GM23338 (cell line): ENCODE results near the gene TGFBI. TPM values are rescaled to one million over a fixed set of nuclear protein-coding genes. Genes with fewer than 3 reads are reported as not detected.

Source experiments
- ATAC-seq: fragments of 200-7000 bp; cut with Tn5 transposase; 3 replicates; pipeline ENCODE4 v1.9.1; 2020
- DNase-seq: peaks from one replicate; pipeline ENCODE4 v3.0.0-alpha.2; 2015; ENCODE audit warnings: low spot score
- H2AFZ ChIP-seq: fragments of 200-600 bp; sonication (generic); 2 replicates; pipeline ENCODE4 v1.8.0; 2016; ENCODE audit warnings: antibody characterized with exemption, mild to moderate bottlenecking, moderate library complexity
- H3F3A ChIP-seq: fragments of 200-600 bp; sonication (generic); replicated peaks from 2 replicates; pipeline ENCODE4 v1.8.0; 2017; ENCODE audit warnings: antibody characterized with exemption, mixed run types, low read depth
- H3K27ac ChIP-seq: fragments of 200-600 bp; sonication (generic); 2 replicates; pipeline ENCODE4 v1.6.1; 2016; ENCODE audit warnings: low read depth
- H3K27me3 ChIP-seq: fragments of 200-600 bp; sonication (generic); 2 replicates; pipeline ENCODE4 v1.8.0; 2016; ENCODE audit warnings: mild to moderate bottlenecking, mixed run types, moderate library complexity; ENCODE audit not compliant: insufficient read depth
- H3K36me3 ChIP-seq: fragments of 200-600 bp; sonication (generic); 2 replicates; pipeline ENCODE4 v1.8.0; 2016; ENCODE audit warnings: mild to moderate bottlenecking; ENCODE audit not compliant: insufficient read depth
- H3K4me1 ChIP-seq: fragments of 200-600 bp; sonication (generic); 2 replicates; pipeline ENCODE4 v1.8.0; 2016; ENCODE audit warnings: mild to moderate bottlenecking, moderate library complexity; ENCODE audit not compliant: insufficient read depth
- H3K4me2 ChIP-seq: fragments of 200-600 bp; sonication (generic); 2 replicates; pipeline ENCODE4 v1.7.1; 2017; ENCODE audit warnings: mixed run types
- H3K4me3 ChIP-seq: fragments of 200-600 bp; sonication (generic); 2 replicates; pipeline ENCODE4 v1.6.1; 2016; ENCODE audit warnings: mixed run types
- H3K79me2 ChIP-seq: fragments of 200-600 bp; sonication (generic); replicated peaks from 2 replicates; pipeline ENCODE4 v1.8.0; 2017; ENCODE audit warnings: mild to moderate bottlenecking; ENCODE audit not compliant: insufficient read depth
- H3K9me2 ChIP-seq: fragments of 200-600 bp; sonication (generic); 2 replicates; pipeline ENCODE4 v1.8.0; 2017; ENCODE audit not compliant: insufficient read depth
- H4K20me1 ChIP-seq: fragments of 200-600 bp; sonication (generic); replicated peaks from 2 replicates; pipeline ENCODE4 v1.8.0; 2017; ENCODE audit warnings: mild to moderate bottlenecking; ENCODE audit not compliant: insufficient read depth
- H3K27ac Mint-ChIP-seq: 2 replicates; pipeline ENCODE4 v1.8.0; 2020; ENCODE audit warnings: inconsistent platforms, mild to moderate bottlenecking, moderate library complexity, mixed read lengths
- H3K27me3 Mint-ChIP-seq: 3 replicates; pipeline ENCODE4 v1.8.0; 2022; ENCODE audit warnings: low read depth, mild to moderate bottlenecking, moderate library complexity, mixed read lengths, inconsistent platforms; ENCODE audit not compliant: insufficient read depth, poor library complexity
- H3K36me3 Mint-ChIP-seq: 3 replicates; pipeline ENCODE4 v1.8.0; 2021; ENCODE audit warnings: low read depth, mild to moderate bottlenecking, inconsistent platforms, moderate library complexity, mixed read lengths
- H3K4me1 Mint-ChIP-seq: 3 replicates; pipeline ENCODE4 v1.8.0; 2020; ENCODE audit warnings: mild to moderate bottlenecking, inconsistent platforms, mixed read lengths
- H3K4me3 Mint-ChIP-seq: 3 replicates; pipeline ENCODE4 v1.8.0; 2021; ENCODE audit warnings: moderate library complexity, mild to moderate bottlenecking, inconsistent platforms, mixed read lengths
- H3K9me3 Mint-ChIP-seq: 3 replicates; pipeline ENCODE4 v1.8.0; 2020; ENCODE audit warnings: moderate library complexity, mild to moderate bottlenecking, inconsistent platforms, mixed read lengths
- EZH2 ChIP-seq: fragments of 200-600 bp; sonication (generic); IDR thresholded peaks from one replicate; pipeline ENCODE4 v1.8.0; 2017; ENCODE audit warnings: antibody characterized with exemption, mild to moderate bottlenecking, low read depth; ENCODE audit not compliant: unreplicated experiment
- EZH2phosphoT487 ChIP-seq: fragments of 200-600 bp; sonication (generic); IDR thresholded peaks from one replicate; pipeline ENCODE4 v1.8.1; 2018; ENCODE audit warnings: antibody characterized with exemption; ENCODE audit not compliant: unreplicated experiment
- JUNB ChIP-seq: IDR thresholded peaks from one replicate; pipeline ENCODE4 v1.6.1; 2016; ENCODE audit warnings: antibody characterized with exemption; ENCODE audit not compliant: unreplicated experiment
- NANOG ChIP-seq: IDR thresholded peaks from 2 replicates; pipeline ENCODE4 v1.6.1; 2016; ENCODE audit warnings: antibody characterized with exemption, borderline replicate concordance
- POLR2AphosphoS5 ChIP-seq: IDR thresholded peaks from 2 replicates; pipeline ENCODE4 v1.6.1; 2016; ENCODE audit warnings: antibody characterized with exemption, low read depth
- REST ChIP-seq: IDR thresholded peaks from one replicate; pipeline ENCODE4 v1.6.1; 2018; ENCODE audit warnings: antibody characterized with exemption; ENCODE audit not compliant: unreplicated experiment
- ZNF114 ChIP-seq: fragments of 250-450 bp; sonication (Bioruptor Pico); IDR thresholded peaks from 2 replicates; pipeline ENCODE4 v1.5.0; 2020; ENCODE audit warnings: mild to moderate bottlenecking, moderate library complexity
- ZNF331 ChIP-seq: fragments of 250-450 bp; sonication (Bioruptor Pico); IDR thresholded peaks from 2 replicates; pipeline ENCODE4 v1.5.0; 2020; ENCODE audit warnings: low read depth, mild to moderate bottlenecking, moderate library complexity
- polyA plus RNA-seq: library from polyadenylated mRNA; unstranded; fragments of >200 nt; fragmentation: Nextera tagmentation; extraction: Ambion mirVana; gene quantifications from 2 replicates; pipeline ENCODE4 v1.2.1, GENCODE V29; 2016
- total RNA-seq: library from RNA; depleted of rRNA; stranded (reverse); fragments of >200 nt; shearing (Covaris generic); gene quantifications from 2 replicates; pipeline ENCODE4 v1.2.3, GENCODE V29; 2014
- TF ChIP-seq, protein P1 (sequence below), 2 experiments: fragments of 200-600 bp in 1 of 2; sonication (generic) in 1 of 2; conservative IDR thresholded peaks; 2 replicates each; pipeline versions ENCODE4 v1.5.1 to v1.6.1; 2016 to 2017; ENCODE audit warnings: antibody characterized with exemption in 2 of 2, low read depth in 2 of 2, mild to moderate bottlenecking in 2 of 2, moderate library complexity in 1 of 2
- TF ChIP-seq, protein P2 (sequence below): IDR thresholded peaks from 2 replicates; pipeline ENCODE4 v1.6.1; 2016; ENCODE audit warnings: antibody characterized with exemption

Gene TGFBI
- total and polyA plus RNA-seq, 2 experiments from 2014 or later: 8.9 to 9.4 TPM

- no peak for TF ChIP-seq REST
Measured at GRCh38 chr5:136033234-136033633, 4.4 kb downstream of the TGFBI start (continued).

DNA sequence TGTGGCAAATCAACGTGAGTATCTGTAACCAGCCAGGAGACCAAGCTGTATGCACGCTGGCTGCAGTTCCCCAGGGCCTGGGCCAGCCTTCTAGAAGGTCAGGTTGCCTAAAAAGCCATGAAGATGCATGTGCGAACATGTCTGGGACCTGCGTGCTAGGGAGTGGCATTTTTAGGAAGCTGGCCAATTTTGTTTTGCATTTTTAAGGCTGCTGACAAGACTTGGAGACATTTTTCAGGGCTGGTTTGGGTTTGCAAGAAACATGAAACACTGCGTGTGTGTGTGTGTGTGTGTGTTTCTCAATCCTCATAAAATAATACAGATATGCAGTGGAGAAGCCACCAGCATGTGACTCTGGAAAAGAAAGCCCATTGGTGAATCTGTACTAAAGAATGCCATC, 5.1 kb downstream of the TGFBI start:
- H3F3A ChIP-seq: no peaks in the 10 kb centered on the region
- no peak for DNase-seq
- H3K9me2 ChIP-seq: no peaks in the 10 kb centered on the region
- Mint-ChIP-seq H3K4me3 (no peak overlapping the region), H3K27ac (no peak overlapping the region), H3K9me3 (peaks cover 6% of the 10 kb centered on the region; the same call in 2 of the 3 replicates), H3K36me3 (peaks cover 7% of the 10 kb centered on the region; the same call in 2 of the 3 replicates), H3K27me3 (peaks cover 24% of the 10 kb centered on the region), H3K4me1 (peaks cover 18% of the 10 kb centered on the region)
- ATAC-seq: no peak
- no peaks in the 10 kb centered on the region for H3K79me2 ChIP-seq
- TF ChIP-seq EZH2phosphoT487: no peak
- TF ChIP-seq ZNF114: no peak
- TF ChIP-seq, protein P1, sequence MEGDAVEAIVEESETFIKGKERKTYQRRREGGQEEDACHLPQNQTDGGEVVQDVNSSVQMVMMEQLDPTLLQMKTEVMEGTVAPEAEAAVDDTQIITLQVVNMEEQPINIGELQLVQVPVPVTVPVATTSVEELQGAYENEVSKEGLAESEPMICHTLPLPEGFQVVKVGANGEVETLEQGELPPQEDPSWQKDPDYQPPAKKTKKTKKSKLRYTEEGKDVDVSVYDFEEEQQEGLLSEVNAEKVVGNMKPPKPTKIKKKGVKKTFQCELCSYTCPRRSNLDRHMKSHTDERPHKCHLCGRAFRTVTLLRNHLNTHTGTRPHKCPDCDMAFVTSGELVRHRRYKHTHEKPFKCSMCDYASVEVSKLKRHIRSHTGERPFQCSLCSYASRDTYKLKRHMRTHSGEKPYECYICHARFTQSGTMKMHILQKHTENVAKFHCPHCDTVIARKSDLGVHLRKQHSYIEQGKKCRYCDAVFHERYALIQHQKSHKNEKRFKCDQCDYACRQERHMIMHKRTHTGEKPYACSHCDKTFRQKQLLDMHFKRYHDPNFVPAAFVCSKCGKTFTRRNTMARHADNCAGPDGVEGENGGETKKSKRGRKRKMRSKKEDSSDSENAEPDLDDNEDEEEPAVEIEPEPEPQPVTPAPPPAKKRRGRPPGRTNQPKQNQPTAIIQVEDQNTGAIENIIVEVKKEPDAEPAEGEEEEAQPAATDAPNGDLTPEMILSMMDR (conservative IDR thresholded peaks at IDR 0.05; ENCODE audit: low read depth in 2 of 2): no peak
- H3K27me3 ChIP-seq: peaks cover 24% of the 10 kb centered on the region
- no peak overlapping the region for H2AFZ ChIP-seq
- no peaks in the 10 kb centered on the region; the same call in 1 of the 2 replicates for H4K20me1 ChIP-seq
- H3K4me2 ChIP-seq: no peak overlapping the region
- peaks cover 2% of the 10 kb centered on the region; the same call in 1 of the 2 replicates for H3K4me1 ChIP-seq
- no peak overlapping the region for H3K27ac ChIP-seq
- no peaks in the 10 kb centered on the region; the same call in 1 of the 2 replicates for H3K36me3 ChIP-seq
- no peak overlapping the region for H3K4me3 ChIP-seq

GRCh38 chr5:136034492-136034891, 5.7 kb downstream of the TGFBI start:
- no peak overlapping the region for H3K4me3 ChIP-seq
- Mint-ChIP-seq H3K36me3 (peaks cover 7% of the 10 kb centered on the region; the same call in 2 of the 3 replicates), H3K27me3 (peaks cover 19% of the 10 kb centered on the region), H3K4me1 (peaks cover 18% of the 10 kb centered on the region), H3K9me3 (peaks cover 6% of the 10 kb centered on the region; the same call in 2 of the 3 replicates), H3K27ac (no peak overlapping the region), H3K4me3 (no peak overlapping the region)
- no peaks in the 10 kb centered on the region; the same call in 1 of the 2 replicates for H4K20me1 ChIP-seq
- no peak overlapping the region for H3K27ac ChIP-seq
- no peak overlapping the region for H3K4me2 ChIP-seq
- no peaks in the 10 kb centered on the region for H3F3A ChIP-seq
- H2AFZ ChIP-seq: no peak overlapping the region
- H3K36me3 ChIP-seq: no peaks in the 10 kb centered on the region; the same call in 1 of the 2 replicates
- H3K9me2 ChIP-seq: no peaks in the 10 kb centered on the region
- no peaks in the 10 kb centered on the region for H3K79me2 ChIP-seq
- peaks cover 2% of the 10 kb centered on the region; the same call in 1 of the 2 replicates for H3K4me1 ChIP-seq
- peaks cover 18% of the 10 kb centered on the region for H3K27me3 ChIP-seq
- DNase-seq (no peak), ATAC-seq (no peak)
- TF ChIP-seq JUNB (no peak), REST (no peak), EZH2 (no peak), ZNF114 (no peak), ZNF331 (CRISPR knock-in tag) (no peak), POLR2AphosphoS5 (no peak), NANOG (no peak)
- TF ChIP-seq, protein P2, sequence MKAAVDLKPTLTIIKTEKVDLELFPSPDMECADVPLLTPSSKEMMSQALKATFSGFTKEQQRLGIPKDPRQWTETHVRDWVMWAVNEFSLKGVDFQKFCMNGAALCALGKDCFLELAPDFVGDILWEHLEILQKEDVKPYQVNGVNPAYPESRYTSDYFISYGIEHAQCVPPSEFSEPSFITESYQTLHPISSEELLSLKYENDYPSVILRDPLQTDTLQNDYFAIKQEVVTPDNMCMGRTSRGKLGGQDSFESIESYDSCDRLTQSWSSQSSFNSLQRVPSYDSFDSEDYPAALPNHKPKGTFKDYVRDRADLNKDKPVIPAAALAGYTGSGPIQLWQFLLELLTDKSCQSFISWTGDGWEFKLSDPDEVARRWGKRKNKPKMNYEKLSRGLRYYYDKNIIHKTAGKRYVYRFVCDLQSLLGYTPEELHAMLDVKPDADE: no peak
- TF ChIP-seq, protein P1 (conservative IDR thresholded peaks at IDR 0.05; ENCODE audit: low read depth in 2 of 2): no peak
